NB4 (cell line): ENCODE measurements around the gene TNFSF13.
A peak's percentile ranks its signal among the peaks of the same experiment; 100 is the strongest.

Experiments
- DNase-seq: peaks from one replicate; pipeline ENCODE4 v3.0.0; 2010; ENCODE audit warnings: low read depth
- H3K4me3 ChIP-seq: one replicate; pipeline ENCODE4 v1.5.1; 2011; ENCODE audit warnings: mild to moderate bottlenecking, low read depth, low read length, moderate library complexity
- MYC ChIP-seq: IDR thresholded peaks from 2 replicates; pipeline ENCODE4 v1.6.1; 2011; ENCODE audit warnings: low read depth, low read length
- POLR2A ChIP-seq: IDR thresholded peaks from 2 replicates; pipeline ENCODE4 v1.6.1; 2011; ENCODE audit warnings: mild to moderate bottlenecking; ENCODE audit not compliant: insufficient read length; ENCODE audit errors: extremely low read depth
- TF ChIP-seq, protein P1 (sequence below): IDR thresholded peaks from 2 replicates; pipeline ENCODE4 v1.6.1; 2011; ENCODE audit warnings: low read depth, low read length
- TF ChIP-seq, protein P2 (sequence below): IDR thresholded peaks from one replicate; pipeline ENCODE4 v1.5.1; 2012; ENCODE audit warnings: low read depth, low read length

TNFSF13 gene

DNA sequence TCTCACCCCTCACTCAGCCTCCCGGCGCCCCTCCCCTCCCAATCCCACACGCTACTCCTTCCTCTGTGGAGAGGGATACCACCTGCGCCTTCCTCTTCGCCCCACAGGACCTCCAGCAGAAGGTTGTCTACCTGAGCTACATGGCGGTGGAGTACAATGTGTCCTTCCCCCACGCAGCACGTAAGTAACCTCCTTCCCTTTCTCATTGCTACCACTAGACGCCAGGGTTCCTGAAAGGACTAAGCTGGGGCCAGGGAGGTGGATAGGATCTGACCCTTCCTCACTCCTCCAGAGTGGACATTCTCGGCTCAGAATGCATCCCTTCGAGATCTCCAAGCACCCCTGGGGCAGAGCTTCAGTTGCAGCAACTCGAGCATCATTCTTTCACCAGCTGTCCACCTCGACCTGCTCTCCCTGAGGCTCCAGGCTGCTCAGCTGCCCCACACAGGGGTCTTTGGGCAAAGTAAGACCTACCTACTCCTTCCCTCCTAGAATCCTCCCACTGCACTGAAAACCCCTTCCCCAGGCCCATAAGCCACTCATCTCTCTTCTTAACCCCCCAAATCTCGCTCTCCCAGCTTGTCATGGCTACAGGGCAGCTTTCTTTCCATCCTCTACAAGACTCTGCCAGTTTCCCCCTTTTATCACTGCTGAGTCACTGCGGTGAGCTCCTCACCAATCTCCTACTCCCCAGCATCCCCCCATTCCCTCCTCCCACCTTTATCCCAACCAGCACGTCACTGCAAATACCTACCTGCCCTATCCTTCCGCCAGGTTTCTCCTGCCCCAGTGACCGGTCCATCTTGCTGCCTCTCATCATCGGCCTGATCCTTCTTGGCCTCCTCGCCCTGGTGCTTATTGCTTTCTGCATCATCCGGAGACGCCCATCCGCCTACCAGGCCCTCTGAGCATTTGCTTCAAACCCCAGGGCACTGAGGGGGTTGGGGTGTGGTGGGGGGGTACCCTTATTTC lies 22.3 kb downstream of the TNFSF13 start:
- TF ChIP-seq, protein P1, sequence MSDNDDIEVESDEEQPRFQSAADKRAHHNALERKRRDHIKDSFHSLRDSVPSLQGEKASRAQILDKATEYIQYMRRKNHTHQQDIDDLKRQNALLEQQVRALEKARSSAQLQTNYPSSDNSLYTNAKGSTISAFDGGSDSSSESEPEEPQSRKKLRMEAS = no peak
- TF ChIP-seq POLR2A (no peak), MYC (no peak)
- TF ChIP-seq, protein P2, sequence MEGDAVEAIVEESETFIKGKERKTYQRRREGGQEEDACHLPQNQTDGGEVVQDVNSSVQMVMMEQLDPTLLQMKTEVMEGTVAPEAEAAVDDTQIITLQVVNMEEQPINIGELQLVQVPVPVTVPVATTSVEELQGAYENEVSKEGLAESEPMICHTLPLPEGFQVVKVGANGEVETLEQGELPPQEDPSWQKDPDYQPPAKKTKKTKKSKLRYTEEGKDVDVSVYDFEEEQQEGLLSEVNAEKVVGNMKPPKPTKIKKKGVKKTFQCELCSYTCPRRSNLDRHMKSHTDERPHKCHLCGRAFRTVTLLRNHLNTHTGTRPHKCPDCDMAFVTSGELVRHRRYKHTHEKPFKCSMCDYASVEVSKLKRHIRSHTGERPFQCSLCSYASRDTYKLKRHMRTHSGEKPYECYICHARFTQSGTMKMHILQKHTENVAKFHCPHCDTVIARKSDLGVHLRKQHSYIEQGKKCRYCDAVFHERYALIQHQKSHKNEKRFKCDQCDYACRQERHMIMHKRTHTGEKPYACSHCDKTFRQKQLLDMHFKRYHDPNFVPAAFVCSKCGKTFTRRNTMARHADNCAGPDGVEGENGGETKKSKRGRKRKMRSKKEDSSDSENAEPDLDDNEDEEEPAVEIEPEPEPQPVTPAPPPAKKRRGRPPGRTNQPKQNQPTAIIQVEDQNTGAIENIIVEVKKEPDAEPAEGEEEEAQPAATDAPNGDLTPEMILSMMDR = no peak
- no peak overlapping the region for H3K4me3 ChIP-seq
- no peak for DNase-seq

DNA sequence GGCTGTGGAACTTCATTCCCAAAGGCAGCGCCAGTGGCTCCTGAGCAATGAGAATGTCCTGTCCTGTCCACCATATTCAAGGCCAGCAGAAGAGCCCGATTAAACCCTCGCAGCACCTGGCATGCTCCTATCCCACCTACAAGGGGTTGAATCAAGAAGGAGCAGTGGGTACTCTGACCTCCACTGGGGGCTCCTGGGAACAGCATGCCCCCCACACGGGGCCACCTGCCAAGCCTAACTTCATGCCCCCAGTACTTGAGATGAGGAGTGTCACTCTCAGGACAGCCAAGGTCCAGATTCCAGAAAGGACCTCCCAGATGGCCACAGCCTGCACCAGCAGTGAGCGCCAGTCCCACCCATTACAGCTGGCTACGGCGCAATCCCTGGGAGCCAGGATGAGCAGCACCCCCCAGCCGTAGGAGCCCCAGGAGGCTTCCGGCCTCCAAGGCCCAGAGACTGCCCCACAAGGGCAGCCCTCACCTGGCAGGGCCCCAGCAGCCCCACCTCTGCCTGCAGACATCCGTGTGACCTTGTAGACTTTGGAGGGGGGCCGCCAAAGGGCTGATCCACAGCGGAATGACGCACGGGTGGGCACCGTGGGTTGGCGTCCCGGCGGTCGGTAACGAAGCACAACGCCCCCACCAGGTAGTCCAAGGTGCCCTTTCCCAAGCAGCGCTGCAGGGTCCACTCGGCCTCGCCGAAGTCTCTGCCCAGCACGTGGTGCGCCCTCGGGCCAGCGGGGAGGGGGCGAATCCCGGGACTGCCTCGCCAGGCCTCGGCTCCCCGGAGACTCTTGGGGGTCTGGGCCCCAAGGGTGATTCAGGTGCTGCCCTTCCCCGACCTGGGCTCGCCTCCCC lies 24.1 kb downstream of the TNFSF13 start:
- TF ChIP-seq MYC = no peak
- TF ChIP-seq, protein P2 = no peak
- H3K4me3 ChIP-seq = no peak overlapping the region
- DNase-seq = no peak

DNA sequence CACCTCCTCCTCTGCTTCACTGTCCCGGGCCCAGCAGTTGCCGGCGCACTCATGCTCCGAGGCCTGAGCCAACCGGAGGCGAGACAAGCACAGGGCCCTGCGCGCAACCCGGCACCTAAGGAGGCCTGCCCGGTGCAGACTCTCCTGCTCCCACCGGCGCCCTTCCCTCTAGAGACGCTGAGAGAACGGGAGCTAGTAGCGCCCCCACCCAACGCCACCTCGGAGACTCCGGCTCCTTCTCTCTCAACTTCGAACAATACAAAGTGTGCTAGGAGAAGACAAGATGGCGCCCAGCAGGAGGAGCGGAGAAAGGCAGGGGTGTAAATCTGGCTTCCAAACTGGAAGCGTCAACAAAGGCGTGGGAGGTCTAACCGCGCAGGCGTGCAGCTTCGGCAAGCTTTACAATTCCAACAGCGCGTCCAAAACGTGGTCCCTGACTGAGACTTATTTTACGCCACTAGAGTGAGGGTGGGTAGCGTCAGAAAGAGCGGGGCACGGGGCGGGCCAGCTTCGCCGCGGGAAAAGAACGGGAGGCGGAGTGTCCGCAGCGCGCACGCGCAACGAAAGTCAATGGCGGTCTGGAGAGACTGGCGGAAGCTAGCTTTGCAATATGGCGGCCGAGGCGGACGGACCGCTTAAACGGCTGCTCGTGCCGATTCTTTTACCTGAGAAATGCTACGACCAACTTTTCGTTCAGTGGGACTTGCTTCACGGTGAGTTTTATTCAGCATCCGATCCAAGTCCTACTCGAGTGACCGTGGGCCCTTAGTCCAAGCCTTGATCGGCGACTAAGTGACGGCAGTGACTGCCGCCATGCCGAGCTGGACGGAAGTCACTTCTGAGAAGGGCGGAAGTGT lies 24.9 kb downstream of the TNFSF13 start, which contains the start of gene MPDU1:
Gene MPDU1, plus strand, starts transcription at position 600 of the 857 bp plus-strand sequence. Its CDS starts 11 bp downstream, at position 611.
- DNase-seq = peak; percentile 95
- peak within 1 kb of the TSS; percentile 84 for H3K4me3 ChIP-seq
- TF ChIP-seq MYC (peak; percentile 92), POLR2A (peak; percentile 42)
- TF ChIP-seq, protein P2 = no peak
- TF ChIP-seq, protein P1 = peak; percentile 93

DNA sequence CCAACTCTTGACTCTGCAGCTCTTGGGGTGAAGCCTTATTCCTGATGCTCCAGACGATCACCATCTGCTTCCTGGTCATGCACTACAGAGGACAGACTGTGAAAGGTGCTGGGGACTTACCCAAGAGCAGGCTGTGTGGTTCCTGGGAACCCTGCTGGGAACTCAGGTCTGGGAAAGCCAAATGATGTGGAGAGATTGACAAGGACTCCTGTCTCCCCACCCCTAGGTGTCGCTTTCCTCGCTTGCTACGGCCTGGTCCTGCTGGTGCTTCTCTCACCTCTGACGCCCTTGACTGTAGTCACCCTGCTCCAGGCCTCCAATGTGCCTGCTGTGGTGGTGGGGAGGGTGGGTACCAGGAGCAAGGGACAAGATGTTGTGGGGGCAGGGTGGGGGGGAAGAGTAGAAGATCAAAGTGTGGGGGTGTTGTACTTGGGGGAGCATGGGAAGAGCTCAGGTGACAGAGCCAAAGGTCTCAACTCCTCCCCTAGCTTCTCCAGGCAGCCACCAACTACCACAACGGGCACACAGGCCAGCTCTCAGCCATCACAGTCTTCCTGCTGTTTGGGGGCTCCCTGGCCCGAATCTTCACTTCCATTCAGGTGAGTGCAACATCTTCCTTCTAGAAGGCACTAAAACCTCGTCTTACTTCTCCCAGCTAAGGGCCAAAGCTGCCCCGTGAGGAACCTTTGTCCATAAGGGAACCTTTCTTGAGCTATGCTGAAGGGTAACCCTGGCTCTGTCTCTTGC lies 28.3 kb downstream of the TNFSF13 start:
- DNase-seq = no peak

More for the DNA sequence above, 28.3 kb downstream of the TNFSF13 start:
- TF ChIP-seq POLR2A (no peak), MYC (no peak)
- TF ChIP-seq, protein P1 = no peak
- TF ChIP-seq, protein P2 = peak; percentile 1
- H3K4me3 ChIP-seq = no peak overlapping the region
